ENCODE data around the gene CPM. TPM values are rescaled to one million over a fixed set of nuclear protein-coding genes. Genes with fewer than 3 reads are reported as not detected.
A peak's percentile ranks its signal among the peaks of the same experiment; 100 is the strongest.

The CPM gene
- total and polyA plus RNA-seq, 2 of the 4 experiments (the other 2 are of a cell fraction) = 2.0 to 8.8 TPM

DNA sequence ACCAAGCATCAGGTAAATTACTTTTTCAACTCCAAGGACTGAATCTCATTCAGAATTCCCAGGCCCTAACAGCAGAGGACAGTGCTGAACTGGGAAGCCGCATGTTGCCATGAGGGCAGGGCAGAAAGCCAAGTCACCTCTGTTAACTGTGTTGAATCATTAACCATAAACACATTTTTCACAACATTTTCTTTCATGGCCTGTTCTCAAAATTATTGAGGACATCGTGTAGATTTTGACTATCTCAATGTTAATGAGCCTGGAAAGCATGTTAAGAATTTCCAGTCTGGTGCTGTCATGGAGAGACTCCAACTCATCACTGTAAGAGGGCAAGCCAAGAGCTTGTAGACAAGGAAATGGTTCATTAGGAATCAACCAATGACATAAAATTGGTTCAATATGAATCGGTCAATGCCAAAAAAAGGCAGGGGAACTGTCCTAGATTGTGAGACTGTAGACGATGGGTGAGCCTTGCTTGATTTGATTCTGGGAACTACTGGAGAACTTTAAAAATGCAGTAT lies 33.7 kb downstream of the CPM start:
- Histone ChIP-seq H2AK9ac (replicated peaks; ENCODE audit: low read depth, low read length, poor library complexity) (no peak overlapping the region), H3K56ac (ENCODE audit: extremely low read depth, insufficient read depth, low read length) (no peak overlapping the region), H2AFZ (replicated peaks; ENCODE audit: low read length, poor library complexity) (no peak overlapping the region), H3K4ac (ENCODE audit: low read depth, low read length) (no peak overlapping the region), H3K27me3 (ENCODE audit: control insufficient read depth, insufficient read depth, low read length) (no peaks in the 10 kb centered on the region; the same call in 1 of the 2 replicates), H3K9me3 (ENCODE audit: control insufficient read depth, insufficient read depth, low read length) (no peaks in the 10 kb centered on the region), H4K20me1 (ENCODE audit: insufficient read depth, low read length) (no peaks in the 10 kb centered on the region), H2BK20ac (ENCODE audit: low read depth, low read length) (no peak overlapping the region), H3K27ac (ENCODE audit: insufficient read depth, low read length) (no peak overlapping the region), H2BK120ac (ENCODE audit: low read depth, low read length) (no peak overlapping the region), H3K4me3 (ENCODE audit: insufficient read depth, low read depth, low read length) (no peak overlapping the region), H3K4me1 (ENCODE audit: control insufficient read depth, insufficient read depth, low read length) (peaks cover 2% of the 10 kb centered on the region; the same call in 1 of the 2 replicates), H3K23ac (ENCODE audit: low read depth, low read length) (no peak overlapping the region), H3K4me2 (ENCODE audit: low read depth, low read length) (no peak overlapping the region), H3K18ac (ENCODE audit: low read depth, low read length) (no peak overlapping the region), H2BK5ac (ENCODE audit: low read depth, low read length, poor library complexity, severe bottlenecking) (no peak overlapping the region), H2BK15ac (ENCODE audit: low read depth, low read length) (no peak overlapping the region), H4K91ac (ENCODE audit: insufficient read depth, low read depth, low read length) (no peak overlapping the region), H3K36me3 (ENCODE audit: control insufficient read depth, insufficient read depth, low read length) (no peaks in the 10 kb centered on the region), H4K8ac (ENCODE audit: low read depth in 2 of 2, low read length in 2 of 2) (no peak overlapping the region), H3K9ac (ENCODE audit: low read depth, low read length) (no peak overlapping the region), H3K79me1 (ENCODE audit: low read depth in 1 of 2, low read length in 2 of 2) (no peaks in the 10 kb centered on the region), H4K5ac (ENCODE audit: low read depth, low read length) (no peak overlapping the region), H3K9me1 (ENCODE audit: insufficient read depth, low read length) (no peaks in the 10 kb centered on the region), H3K14ac (replicated peaks; ENCODE audit: low read depth, low read length) (no peak overlapping the region), H2AK5ac (ENCODE audit: low read depth, low read length) (no peak overlapping the region)
- in situ Hi-C loops (cut with MboI; ENCODE audit: low sequenced_read_pairs) (no loop called here), dilution Hi-C loops (cut with HindIII; ENCODE audit: low sequenced_read_pairs, unreplicated experiment) (no loop called here), intact Hi-C loops (cut with micrococcal nuclease) (loop anchor here (1.0 kb wide), 1 partner anchor 171 kb away; no protein-coding TSS in a partner anchor)
- POLR2A ChIA-PET (ENCODE audit: unreplicated experiment) = no interaction called here
- CTCF ChIA-PET = no interaction called here
- no TSS peak for BruUV-seq (replicated peaks)
- 83% methylated on average over 1 of the region's 4 CpGs; no CpG with 5 or more reads in 1 of the 2 experiments for WGBS, 2 experiments (ENCODE audit: extremely low coverage in 2 of 2, insufficient read length in 1 of 2)
- ATAC-seq (ENCODE audit: low read depth) (peak; percentile 53), DNase-seq (peak; percentile 59)
- TF ChIP-seq POLR2A (IDR thresholded peaks at IDR 0.05; ENCODE audit: low read depth, low read length) = no peak
- peak; percentile 41 for TF ChIP-seq SMC3 (IDR thresholded peaks at IDR 0.05; ENCODE audit: low read depth, low read length)
- no peak for TF ChIP-seq MXI1 (IDR thresholded peaks at IDR 0.05; ENCODE audit: borderline replicate concordance, low read depth, low read length)
- no peak for TF ChIP-seq MAFK (IDR thresholded peaks at IDR 0.05; ENCODE audit: low read depth, low read length)
- peak; percentile 61 for TF ChIP-seq RAD21 (IDR thresholded peaks at IDR 0.05; ENCODE audit: low read length)
- peak; percentile 46 for TF ChIP-seq CTCF (conservative IDR thresholded peaks at IDR 0.05; ENCODE audit: low read depth, low read length)
- TF ChIP-seq MAZ (IDR thresholded peaks at IDR 0.05; ENCODE audit: borderline replicate concordance, low read depth, low read length) = no peak
- no peak for TF ChIP-seq USF2 (IDR thresholded peaks at IDR 0.05; ENCODE audit: low read depth, low read length)
